Naive thymus-derived CD8-positive, alpha-beta T cell (primary cell): ENCODE measurements around the gene GFRA4. TPM values are rescaled to one million over a fixed set of nuclear protein-coding genes. Genes with fewer than 3 reads are reported as not detected.

Experiments
- ATAC-seq, 2 donors: fragments of 150-1000 bp; cut with Tn5 transposase in 1 of 2; sonication (Bioruptor Pico), chemical (Tn5 transposase) in 1 of 2; 1 replicate in 1 of 2; 2 replicates in 1 of 2; pipeline ENCODE4 v1.10.0; 2021; ENCODE audit warnings: mild to moderate bottlenecking in 2 of 2, moderate library complexity in 2 of 2
- POLR2A ChIA-PET: fragments of 350-600 bp; sonication (Branson Sonifier 250); formaldehyde crosslinking; loops from one replicate; lab custom pipeline; 2021; ENCODE audit warnings: antibody characterized with exemption; lab: Charles Lee
- DNase-seq, 10 donors: peaks; one replicate each; pipeline versions ENCODE4 v3.0.0 to v3.0.0-alpha.2; 2020 to 2022
- H3K27ac Mint-ChIP-seq, 10 donors: one replicate each; pipeline ENCODE4 v1.8.0; 2020 to 2022; ENCODE audit warnings: mild to moderate bottlenecking in 10 of 10, mixed read lengths in 10 of 10, moderate library complexity in 4 of 10, inconsistent platforms in 1 of 10
- H3K27me3 Mint-ChIP-seq, 5 donors: one replicate each; pipeline ENCODE4 v1.8.0; 2021 to 2022; ENCODE audit warnings: mixed read lengths in 5 of 5
- H3K36me3 Mint-ChIP-seq, 3 donors: one replicate each; pipeline ENCODE4 v1.8.0; 2020 to 2022; ENCODE audit warnings: mixed read lengths in 3 of 3, mild to moderate bottlenecking in 2 of 3, inconsistent platforms in 1 of 3
- H3K4me1 Mint-ChIP-seq, 4 donors: one replicate each; pipeline ENCODE4 v1.8.0; 2021 to 2022; ENCODE audit warnings: mixed read lengths in 4 of 4
- H3K4me3 Mint-ChIP-seq, 10 donors: one replicate each; pipeline ENCODE4 v1.8.0; 2020 to 2022; ENCODE audit warnings: mild to moderate bottlenecking in 10 of 10, mixed read lengths in 10 of 10, moderate library complexity in 6 of 10, inconsistent platforms in 1 of 10
- H3K9me3 Mint-ChIP-seq, 9 donors: one replicate each; pipeline ENCODE4 v1.8.0; 2020 to 2022; ENCODE audit warnings: mixed read lengths in 9 of 9, mild to moderate bottlenecking in 3 of 9, inconsistent platforms in 1 of 9, moderate library complexity in 1 of 9
- polyA plus RNA-seq, 3 donors: library from polyadenylated mRNA; unstranded; fragments of 300-500 nt; fragmentation: Illumina TruSeq; gene quantifications; one replicate each; pipeline ENCODE4 v1.2.3, GENCODE V29; 2021
- total RNA-seq, 8 experiments: library from RNA in 2 of 8; stranded (reverse) in 2 of 8; gene quantifications; one replicate each; pipeline ENCODE4 v1.2.3 and lab custom pipeline; 2021 to 2026

Gene GFRA4
- total and polyA plus RNA-seq, 5 experiments from 2014 or later, result not detected

GRCh38 chr20:3702611-3703391, 39.6 kb upstream of the GFRA4 start:
- Mint-ChIP-seq H3K27ac (no peak overlapping the region), H3K4me1 (no peaks in the 10 kb centered on the region), H3K9me3 (no peaks in the 10 kb centered on the region), H3K36me3 (no peaks in the 10 kb centered on the region), H3K27me3 (peaks cover 0 to 4% (median 0%) of the 10 kb centered on the region in 5 donors), H3K4me3 (no peak overlapping the region)
- no peak for ATAC-seq
- POLR2A ChIA-PET, result no interaction called here
- peak in 1 of 10 donors; percentile 42 for DNase-seq

GRCh38 chr20:3701061-3701998, 38.1 kb upstream of the GFRA4 start:
- Mint-ChIP-seq H3K27me3 (peaks cover 0 to 4% (median 0%) of the 10 kb centered on the region in 5 donors), H3K4me1 (no peaks in the 10 kb centered on the region), H3K4me3 (no peak overlapping the region), H3K27ac (no peak overlapping the region), H3K36me3 (no peaks in the 10 kb centered on the region), H3K9me3 (no peaks in the 10 kb centered on the region)
- POLR2A ChIA-PET, result no interaction called here
- DNase-seq (peak in 1 of 10 donors; percentile 50), ATAC-seq (no peak)

- peaks cover 0 to 2% (median 0%) of the 10 kb centered on the region in 9 donors for H3K9me3 Mint-ChIP-seq
- no peak overlapping the region for H3K4me3 Mint-ChIP-seq
- ATAC-seq (no peak), DNase-seq (no peak)
- H3K27ac Mint-ChIP-seq, result no peak overlapping the region
- POLR2A ChIA-PET, result no interaction called here
- H3K4me1 Mint-ChIP-seq, result no peaks in the 10 kb centered on the region
- no peaks in the 10 kb centered on the region for H3K36me3 Mint-ChIP-seq
- H3K27me3 Mint-ChIP-seq, result peaks cover 0 to 4% (median 0%) of the 10 kb centered on the region in 5 donors
These were observed 35.8 kb upstream of the GFRA4 start for GRCh38 chr20:3699037-3699436.

- Mint-ChIP-seq H3K36me3 (no peaks in the 10 kb centered on the region), H3K27ac (peak overlapping the region in 1 of 10 donors; percentile 18), H3K9me3 (peaks cover 0 to 2% (median 0%) of the 10 kb centered on the region in 9 donors), H3K27me3 (peaks cover 0 to 2% (median 0%) of the 10 kb centered on the region in 5 donors), H3K4me3 (no peak overlapping the region), H3K4me1 (no peaks in the 10 kb centered on the region)
- ATAC-seq (no peak), DNase-seq (no peak)
- POLR2A ChIA-PET, result no interaction called here
These were observed 35.4 kb upstream of the GFRA4 start for GRCh38 chr20:3698591-3699001.

- DNase-seq, result peak in 1 of 10 donors; percentile 26
- Mint-ChIP-seq H3K4me1 (no peaks in the 10 kb centered on the region), H3K27me3 (peaks cover 0 to 2% (median 0%) of the 10 kb centered on the region in 5 donors), H3K27ac (peak overlapping the region in 1 of 10 donors; percentile 52), H3K9me3 (peaks cover 0 to 2% (median 0%) of the 10 kb centered on the region in 9 donors), H3K36me3 (no peaks in the 10 kb centered on the region), H3K4me3 (no peak overlapping the region)
- no peak for ATAC-seq
- POLR2A ChIA-PET, result no interaction called here
These were observed 34.5 kb upstream of the GFRA4 start for GRCh38 chr20:3697588-3698305.

GRCh38 chr20:3696745-3697587, 33.8 kb upstream of the GFRA4 start:
- POLR2A ChIA-PET, result no interaction called here
- Mint-ChIP-seq H3K27me3 (no peaks in the 10 kb centered on the region), H3K36me3 (no peaks in the 10 kb centered on the region), H3K4me1 (no peaks in the 10 kb centered on the region), H3K9me3 (peaks cover 0 to 2% (median 0%) of the 10 kb centered on the region in 9 donors), H3K4me3 (no peak overlapping the region), H3K27ac (no peak overlapping the region)
- DNase-seq, result peak in 1 of 10 donors; percentile 34
- no peak for ATAC-seq

GRCh38 chr20:3696200-3696599, 33.0 kb upstream of the GFRA4 start:
- Mint-ChIP-seq H3K27me3 (no peaks in the 10 kb centered on the region), H3K27ac (no peak overlapping the region), H3K36me3 (no peaks in the 10 kb centered on the region), H3K4me3 (no peak overlapping the region), H3K4me1 (no peaks in the 10 kb centered on the region), H3K9me3 (peaks cover 0 to 2% (median 0%) of the 10 kb centered on the region in 9 donors)
- POLR2A ChIA-PET, result no interaction called here
- no peak for ATAC-seq
- DNase-seq, result no peak

GRCh38 chr20:3694864-3695263, 31.7 kb upstream of the GFRA4 start:
- no peak overlapping the region for H3K27ac Mint-ChIP-seq
- no peaks in the 10 kb centered on the region for H3K36me3 Mint-ChIP-seq
- no peak for ATAC-seq
- no peak overlapping the region for H3K4me3 Mint-ChIP-seq
- DNase-seq, result no peak
- peaks cover 0 to 2% (median 0%) of the 10 kb centered on the region in 9 donors for H3K9me3 Mint-ChIP-seq
- no peaks in the 10 kb centered on the region for H3K4me1 Mint-ChIP-seq
- POLR2A ChIA-PET, result no interaction called here
- no peaks in the 10 kb centered on the region for H3K27me3 Mint-ChIP-seq

GRCh38 chr20:3693376-3693775, 30.2 kb upstream of the GFRA4 start:
- H3K36me3 Mint-ChIP-seq, result no peaks in the 10 kb centered on the region
- ATAC-seq, result no peak
- POLR2A ChIA-PET, result no interaction called here

GRCh38 chr20:3692706-3693294, 29.6 kb upstream of the GFRA4 start:
- no peak for DNase-seq
- H3K27ac Mint-ChIP-seq, result no peak overlapping the region
- H3K27me3 Mint-ChIP-seq, result peaks cover 0 to 3% (median 0%) of the 10 kb centered on the region in 5 donors
- peaks cover 0 to 2% (median 0%) of the 10 kb centered on the region in 9 donors for H3K9me3 Mint-ChIP-seq
- no peaks in the 10 kb centered on the region for H3K36me3 Mint-ChIP-seq
- POLR2A ChIA-PET, result no interaction called here
- ATAC-seq, result no peak
- H3K4me3 Mint-ChIP-seq, result no peak overlapping the region
- H3K4me1 Mint-ChIP-seq, result peaks cover 0 to under 1% (median 0%) of the 10 kb centered on the region in 4 donors

More at GRCh38 chr20:3693376-3693775, 30.2 kb upstream of the GFRA4 start:
- no peak for DNase-seq
- no peak overlapping the region for H3K4me3 Mint-ChIP-seq
- peaks cover 0 to 2% (median 0%) of the 10 kb centered on the region in 9 donors for H3K9me3 Mint-ChIP-seq
- no peaks in the 10 kb centered on the region for H3K27me3 Mint-ChIP-seq
- H3K4me1 Mint-ChIP-seq, result no peaks in the 10 kb centered on the region
- H3K27ac Mint-ChIP-seq, result no peak overlapping the region

- DNase-seq (no peak), ATAC-seq (no peak)
- H3K4me3 Mint-ChIP-seq, result no peak overlapping the region
- H3K27me3 Mint-ChIP-seq, result peaks cover 0 to 12% (median 0%) of the 10 kb centered on the region in 5 donors
- no peak overlapping the region for H3K27ac Mint-ChIP-seq
- POLR2A ChIA-PET, result interaction anchor here (0.5 kb wide), 1 partner anchor 183 kb away, joined by 4 read pairs; no protein-coding TSS in a partner anchor
- no peaks in the 10 kb centered on the region for H3K36me3 Mint-ChIP-seq
- H3K9me3 Mint-ChIP-seq, result peaks cover 0 to 2% (median 0%) of the 10 kb centered on the region in 9 donors
- peaks cover 0 to 1% (median 0%) of the 10 kb centered on the region in 4 donors for H3K4me1 Mint-ChIP-seq
These were observed 28.7 kb upstream of the GFRA4 start for GRCh38 chr20:3691897-3692296.
